GM23338 (cell line): ENCODE data around the gene UGT1A1. TPM values are rescaled to one million over a fixed set of nuclear protein-coding genes. Genes with fewer than 3 reads are reported as not detected.

Experiments used
- ATAC-seq: fragments of 200-7000 bp; cut with Tn5 transposase; 3 replicates; pipeline ENCODE4 v1.9.1; 2020
- DNase-seq: peaks from one replicate; pipeline ENCODE4 v3.0.0-alpha.2; 2015; ENCODE audit warnings: low spot score
- H2AFZ ChIP-seq: fragments of 200-600 bp; sonication (generic); 2 replicates; pipeline ENCODE4 v1.8.0; 2016; ENCODE audit warnings: antibody characterized with exemption, mild to moderate bottlenecking, moderate library complexity
- H3F3A ChIP-seq: fragments of 200-600 bp; sonication (generic); replicated peaks from 2 replicates; pipeline ENCODE4 v1.8.0; 2017; ENCODE audit warnings: antibody characterized with exemption, mixed run types, low read depth
- H3K27ac ChIP-seq: fragments of 200-600 bp; sonication (generic); 2 replicates; pipeline ENCODE4 v1.6.1; 2016; ENCODE audit warnings: low read depth
- H3K27me3 ChIP-seq: fragments of 200-600 bp; sonication (generic); 2 replicates; pipeline ENCODE4 v1.8.0; 2016; ENCODE audit warnings: mild to moderate bottlenecking, mixed run types, moderate library complexity; ENCODE audit not compliant: insufficient read depth
- H3K36me3 ChIP-seq: fragments of 200-600 bp; sonication (generic); 2 replicates; pipeline ENCODE4 v1.8.0; 2016; ENCODE audit warnings: mild to moderate bottlenecking; ENCODE audit not compliant: insufficient read depth
- H3K4me1 ChIP-seq: fragments of 200-600 bp; sonication (generic); 2 replicates; pipeline ENCODE4 v1.8.0; 2016; ENCODE audit warnings: mild to moderate bottlenecking, moderate library complexity; ENCODE audit not compliant: insufficient read depth
- H3K4me2 ChIP-seq: fragments of 200-600 bp; sonication (generic); 2 replicates; pipeline ENCODE4 v1.7.1; 2017; ENCODE audit warnings: mixed run types
- H3K4me3 ChIP-seq: fragments of 200-600 bp; sonication (generic); 2 replicates; pipeline ENCODE4 v1.6.1; 2016; ENCODE audit warnings: mixed run types
- H3K79me2 ChIP-seq: fragments of 200-600 bp; sonication (generic); replicated peaks from 2 replicates; pipeline ENCODE4 v1.8.0; 2017; ENCODE audit warnings: mild to moderate bottlenecking; ENCODE audit not compliant: insufficient read depth
- H3K9me2 ChIP-seq: fragments of 200-600 bp; sonication (generic); 2 replicates; pipeline ENCODE4 v1.8.0; 2017; ENCODE audit not compliant: insufficient read depth
- H4K20me1 ChIP-seq: fragments of 200-600 bp; sonication (generic); replicated peaks from 2 replicates; pipeline ENCODE4 v1.8.0; 2017; ENCODE audit warnings: mild to moderate bottlenecking; ENCODE audit not compliant: insufficient read depth
- H3K27ac Mint-ChIP-seq: 2 replicates; pipeline ENCODE4 v1.8.0; 2020; ENCODE audit warnings: inconsistent platforms, mild to moderate bottlenecking, moderate library complexity, mixed read lengths
- H3K27me3 Mint-ChIP-seq: 3 replicates; pipeline ENCODE4 v1.8.0; 2022; ENCODE audit warnings: low read depth, mild to moderate bottlenecking, moderate library complexity, mixed read lengths, inconsistent platforms; ENCODE audit not compliant: insufficient read depth, poor library complexity
- H3K36me3 Mint-ChIP-seq: 3 replicates; pipeline ENCODE4 v1.8.0; 2021; ENCODE audit warnings: low read depth, mild to moderate bottlenecking, inconsistent platforms, moderate library complexity, mixed read lengths
- H3K4me1 Mint-ChIP-seq: 3 replicates; pipeline ENCODE4 v1.8.0; 2020; ENCODE audit warnings: mild to moderate bottlenecking, inconsistent platforms, mixed read lengths
- H3K4me3 Mint-ChIP-seq: 3 replicates; pipeline ENCODE4 v1.8.0; 2021; ENCODE audit warnings: moderate library complexity, mild to moderate bottlenecking, inconsistent platforms, mixed read lengths
- H3K9me3 Mint-ChIP-seq: 3 replicates; pipeline ENCODE4 v1.8.0; 2020; ENCODE audit warnings: moderate library complexity, mild to moderate bottlenecking, inconsistent platforms, mixed read lengths
- EZH2phosphoT487 ChIP-seq: fragments of 200-600 bp; sonication (generic); IDR thresholded peaks from one replicate; pipeline ENCODE4 v1.8.1; 2018; ENCODE audit warnings: antibody characterized with exemption; ENCODE audit not compliant: unreplicated experiment
- JUNB ChIP-seq: IDR thresholded peaks from one replicate; pipeline ENCODE4 v1.6.1; 2016; ENCODE audit warnings: antibody characterized with exemption; ENCODE audit not compliant: unreplicated experiment
- NANOG ChIP-seq: IDR thresholded peaks from 2 replicates; pipeline ENCODE4 v1.6.1; 2016; ENCODE audit warnings: antibody characterized with exemption, borderline replicate concordance
- POLR2AphosphoS5 ChIP-seq: IDR thresholded peaks from 2 replicates; pipeline ENCODE4 v1.6.1; 2016; ENCODE audit warnings: antibody characterized with exemption, low read depth
- STAT1 ChIP-seq: IDR thresholded peaks from one replicate; pipeline ENCODE4 v1.6.1; 2016; ENCODE audit warnings: antibody characterized with exemption; ENCODE audit not compliant: unreplicated experiment
- ZNF114 ChIP-seq: fragments of 250-450 bp; sonication (Bioruptor Pico); IDR thresholded peaks from 2 replicates; pipeline ENCODE4 v1.5.0; 2020; ENCODE audit warnings: mild to moderate bottlenecking, moderate library complexity
- polyA plus RNA-seq: library from polyadenylated mRNA; unstranded; fragments of >200 nt; fragmentation: Nextera tagmentation; extraction: Ambion mirVana; gene quantifications from 2 replicates; pipeline ENCODE4 v1.2.1, GENCODE V29; 2016
- total RNA-seq: library from RNA; depleted of rRNA; stranded (reverse); fragments of >200 nt; shearing (Covaris generic); gene quantifications from 2 replicates; pipeline ENCODE4 v1.2.3, GENCODE V29; 2014
- TF ChIP-seq, protein P1 (sequence below): IDR thresholded peaks from 2 replicates; pipeline ENCODE4 v1.6.1; 2016; ENCODE audit warnings: antibody characterized with exemption
- TF ChIP-seq, protein P2 (sequence below): fragments of 250-450 bp; sonication (Bioruptor Pico); IDR thresholded peaks from 2 replicates; pipeline ENCODE4 v1.5.0; 2020; ENCODE audit warnings: mild to moderate bottlenecking, moderate library complexity

Gene UGT1A1
- total and polyA plus RNA-seq, 2 experiments from 2014 or later, result not detected

DNA sequence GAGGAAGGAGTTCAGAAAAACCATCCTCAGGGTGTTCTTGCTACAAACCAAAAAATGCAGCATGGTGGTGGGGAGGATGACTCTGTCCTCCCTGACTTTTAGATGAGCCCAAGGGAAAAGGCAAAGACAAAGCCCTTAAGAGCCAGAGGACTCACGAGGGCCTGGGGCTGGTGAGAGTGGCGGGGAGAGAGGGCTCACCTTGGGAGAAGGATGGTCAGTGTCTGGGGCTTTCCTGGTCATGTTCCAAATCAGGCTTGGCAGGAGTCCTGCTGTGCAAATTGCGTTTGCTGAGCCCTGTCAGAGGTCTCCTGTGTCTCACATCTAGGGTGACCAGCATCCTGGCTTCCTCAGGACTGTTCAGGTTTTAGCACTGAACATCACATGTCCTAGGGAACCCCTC lies 4.7 kb downstream of the UGT1A1 start:
- Mint-ChIP-seq H3K9me3 (peaks cover 3% of the 10 kb centered on the region; the same call in 2 of the 3 replicates), H3K36me3 (no peaks in the 10 kb centered on the region; the same call in 2 of the 3 replicates)

More for the DNA sequence above, 4.7 kb downstream of the UGT1A1 start:
- Histone ChIP-seq H3K79me2 (no peaks in the 10 kb centered on the region), H2AFZ (no peak overlapping the region), H3K27me3 (no peaks in the 10 kb centered on the region), H3K36me3 (no peaks in the 10 kb centered on the region), H3K4me2 (no peak overlapping the region), H3K9me2 (no peaks in the 10 kb centered on the region; the same call in 1 of the 2 replicates), H3F3A (no peaks in the 10 kb centered on the region), H4K20me1 (no peaks in the 10 kb centered on the region), H3K4me1 (no peaks in the 10 kb centered on the region), H3K27ac (no peak overlapping the region), H3K4me3 (no peak overlapping the region)
- DNase-seq (no peak), ATAC-seq (no peak)
- peaks cover 9% of the 10 kb centered on the region for H3K4me1 Mint-ChIP-seq
- H3K27ac Mint-ChIP-seq, result no peak overlapping the region
- H3K27me3 Mint-ChIP-seq, result no peaks in the 10 kb centered on the region
- H3K4me3 Mint-ChIP-seq, result no peak overlapping the region
- no peak for TF ChIP-seq EZH2phosphoT487
- TF ChIP-seq, protein P1, sequence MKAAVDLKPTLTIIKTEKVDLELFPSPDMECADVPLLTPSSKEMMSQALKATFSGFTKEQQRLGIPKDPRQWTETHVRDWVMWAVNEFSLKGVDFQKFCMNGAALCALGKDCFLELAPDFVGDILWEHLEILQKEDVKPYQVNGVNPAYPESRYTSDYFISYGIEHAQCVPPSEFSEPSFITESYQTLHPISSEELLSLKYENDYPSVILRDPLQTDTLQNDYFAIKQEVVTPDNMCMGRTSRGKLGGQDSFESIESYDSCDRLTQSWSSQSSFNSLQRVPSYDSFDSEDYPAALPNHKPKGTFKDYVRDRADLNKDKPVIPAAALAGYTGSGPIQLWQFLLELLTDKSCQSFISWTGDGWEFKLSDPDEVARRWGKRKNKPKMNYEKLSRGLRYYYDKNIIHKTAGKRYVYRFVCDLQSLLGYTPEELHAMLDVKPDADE, result no peak
- TF ChIP-seq, protein P2, sequence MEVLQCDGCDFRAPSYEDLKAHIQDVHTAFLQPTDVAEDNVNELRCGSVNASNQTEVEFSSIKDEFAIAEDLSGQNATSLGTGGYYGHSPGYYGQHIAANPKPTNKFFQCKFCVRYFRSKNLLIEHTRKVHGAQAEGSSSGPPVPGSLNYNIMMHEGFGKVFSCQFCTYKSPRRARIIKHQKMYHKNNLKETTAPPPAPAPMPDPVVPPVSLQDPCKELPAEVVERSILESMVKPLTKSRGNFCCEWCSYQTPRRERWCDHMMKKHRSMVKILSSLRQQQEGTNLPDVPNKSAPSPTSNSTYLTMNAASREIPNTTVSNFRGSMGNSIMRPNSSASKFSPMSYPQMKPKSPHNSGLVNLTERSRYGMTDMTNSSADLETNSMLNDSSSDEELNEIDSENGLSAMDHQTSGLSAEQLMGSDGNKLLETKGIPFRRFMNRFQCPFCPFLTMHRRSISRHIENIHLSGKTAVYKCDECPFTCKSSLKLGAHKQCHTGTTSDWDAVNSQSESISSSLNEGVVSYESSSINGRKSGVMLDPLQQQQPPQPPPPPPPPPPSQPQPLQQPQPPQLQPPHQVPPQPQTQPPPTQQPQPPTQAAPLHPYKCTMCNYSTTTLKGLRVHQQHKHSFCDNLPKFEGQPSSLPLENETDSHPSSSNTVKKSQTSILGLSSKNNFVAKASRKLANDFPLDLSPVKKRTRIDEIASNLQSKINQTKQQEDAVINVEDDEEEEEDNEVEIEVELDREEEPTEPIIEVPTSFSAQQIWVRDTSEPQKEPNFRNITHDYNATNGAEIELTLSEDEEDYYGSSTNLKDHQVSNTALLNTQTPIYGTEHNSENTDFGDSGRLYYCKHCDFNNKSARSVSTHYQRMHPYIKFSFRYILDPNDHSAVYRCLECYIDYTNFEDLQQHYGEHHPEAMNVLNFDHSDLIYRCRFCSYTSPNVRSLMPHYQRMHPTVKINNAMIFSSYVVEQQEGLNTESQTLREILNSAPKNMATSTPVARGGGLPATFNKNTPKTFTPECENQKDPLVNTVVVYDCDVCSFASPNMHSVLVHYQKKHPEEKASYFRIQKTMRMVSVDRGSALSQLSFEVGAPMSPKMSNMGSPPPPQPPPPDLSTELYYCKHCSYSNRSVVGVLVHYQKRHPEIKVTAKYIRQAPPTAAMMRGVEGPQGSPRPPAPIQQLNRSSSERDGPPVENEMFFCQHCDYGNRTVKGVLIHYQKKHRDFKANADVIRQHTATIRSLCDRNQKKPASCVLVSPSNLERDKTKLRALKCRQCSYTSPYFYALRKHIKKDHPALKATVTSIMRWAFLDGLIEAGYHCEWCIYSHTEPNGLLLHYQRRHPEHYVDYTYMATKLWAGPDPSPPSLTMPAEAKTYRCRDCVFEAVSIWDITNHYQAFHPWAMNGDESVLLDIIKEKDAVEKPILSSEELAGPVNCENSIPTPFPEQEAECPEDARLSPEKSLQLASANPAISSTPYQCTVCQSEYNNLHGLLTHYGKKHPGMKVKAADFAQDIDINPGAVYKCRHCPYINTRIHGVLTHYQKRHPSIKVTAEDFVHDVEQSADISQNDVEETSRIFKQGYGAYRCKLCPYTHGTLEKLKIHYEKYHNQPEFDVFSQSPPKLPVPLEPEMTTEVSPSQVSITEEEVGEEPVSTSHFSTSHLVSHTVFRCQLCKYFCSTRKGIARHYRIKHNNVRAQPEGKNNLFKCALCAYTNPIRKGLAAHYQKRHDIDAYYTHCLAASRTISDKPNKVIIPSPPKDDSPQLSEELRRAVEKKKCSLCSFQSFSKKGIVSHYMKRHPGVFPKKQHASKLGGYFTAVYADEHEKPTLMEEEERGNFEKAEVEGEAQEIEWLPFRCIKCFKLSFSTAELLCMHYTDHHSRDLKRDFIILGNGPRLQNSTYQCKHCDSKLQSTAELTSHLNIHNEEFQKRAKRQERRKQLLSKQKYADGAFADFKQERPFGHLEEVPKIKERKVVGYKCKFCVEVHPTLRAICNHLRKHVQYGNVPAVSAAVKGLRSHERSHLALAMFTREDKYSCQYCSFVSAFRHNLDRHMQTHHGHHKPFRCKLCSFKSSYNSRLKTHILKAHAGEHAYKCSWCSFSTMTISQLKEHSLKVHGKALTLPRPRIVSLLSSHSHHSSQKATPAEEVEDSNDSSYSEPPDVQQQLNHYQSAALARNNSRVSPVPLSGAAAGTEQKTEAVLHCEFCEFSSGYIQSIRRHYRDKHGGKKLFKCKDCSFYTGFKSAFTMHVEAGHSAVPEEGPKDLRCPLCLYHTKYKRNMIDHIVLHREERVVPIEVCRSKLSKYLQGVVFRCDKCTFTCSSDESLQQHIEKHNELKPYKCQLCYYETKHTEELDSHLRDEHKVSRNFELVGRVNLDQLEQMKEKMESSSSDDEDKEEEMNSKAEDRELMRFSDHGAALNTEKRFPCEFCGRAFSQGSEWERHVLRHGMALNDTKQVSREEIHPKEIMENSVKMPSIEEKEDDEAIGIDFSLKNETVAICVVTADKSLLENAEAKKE (CRISPR knock-in tag), result no peak
- no peak for TF ChIP-seq ZNF114 (CRISPR knock-in tag)
- no peak for TF ChIP-seq POLR2AphosphoS5
- TF ChIP-seq JUNB, result no peak
- no peak for TF ChIP-seq NANOG
- TF ChIP-seq STAT1, result no peak
